Measurements from ENCODE around the gene SOBP.

GRCh38 chr6:107479089-107479690, 10.7 kb upstream of the SOBP start:
- TF ChIP-seq TCF4 (CRISPR knock-in tag; IDR thresholded peaks at IDR 0.05; ENCODE audit: borderline replicate concordance), result no peak
- TF ChIP-seq CREB5 (CRISPR knock-in tag; IDR thresholded peaks at IDR 0.05; ENCODE audit: low read depth), result no peak
- TF ChIP-seq ZC3H10 (CRISPR knock-in tag; IDR thresholded peaks at IDR 0.05), result no peak
- TF ChIP-seq PPARA (CRISPR knock-in tag; IDR thresholded peaks at IDR 0.05; ENCODE audit: borderline replicate concordance), result no peak
- TF ChIP-seq TSHZ2 (CRISPR knock-in tag; IDR thresholded peaks at IDR 0.05), result no peak
- TF ChIP-seq ZFP3 (CRISPR knock-in tag; IDR thresholded peaks at IDR 0.05), result no peak
- no peak for TF ChIP-seq PATZ1 (CRISPR knock-in tag; IDR thresholded peaks at IDR 0.05; ENCODE audit: borderline replicate concordance)
- TF ChIP-seq OSR1 (CRISPR knock-in tag; IDR thresholded peaks at IDR 0.05), result no peak
- no peak for TF ChIP-seq ZNF8 (CRISPR knock-in tag; IDR thresholded peaks at IDR 0.05)
- no peak for TF ChIP-seq ARNTL (CRISPR knock-in tag; IDR thresholded peaks at IDR 0.05; ENCODE audit: borderline replicate concordance, low read depth)
- TF ChIP-seq ZNF70 (CRISPR knock-in tag; IDR thresholded peaks at IDR 0.05), result no peak
- no peak for TF ChIP-seq GLIS3 (CRISPR knock-in tag; IDR thresholded peaks at IDR 0.05)
- no peak for TF ChIP-seq TOX (CRISPR knock-in tag; IDR thresholded peaks at IDR 0.05; ENCODE audit: borderline replicate concordance)

Data from SK-N-SH treated with all-trans-retinoic acid at 6 μM for 48 hours (cell line).